H9 (cell line): ENCODE measurements around the gene BARX2. TPM values are rescaled to one million over a fixed set of nuclear protein-coding genes. Genes with fewer than 3 reads are reported as not detected.

Source experiments
- DNase-seq: peaks from one replicate; pipeline ENCODE4 v3.0.0-alpha.2; 2017
- H2AFZ ChIP-seq: one replicate; pipeline ENCODE4 v1.6.1; 2013; ENCODE audit warnings: mild to moderate bottlenecking, low read length, control low read depth, moderate library complexity
- H2AK5ac ChIP-seq: 2 replicates; pipeline ENCODE4 v1.6.1; 2013; ENCODE audit warnings: low read length, control low read depth, mixed read lengths; ENCODE audit not compliant: insufficient read length
- H2BK120ac ChIP-seq: one replicate; pipeline ENCODE4 v1.6.1; 2013; ENCODE audit warnings: low read depth, mild to moderate bottlenecking, low read length, control low read depth, inconsistent platforms; ENCODE audit not compliant: poor library complexity, severe bottlenecking
- H2BK12ac ChIP-seq: 2 replicates; pipeline ENCODE4 v1.6.1; 2013; ENCODE audit warnings: low read length, control low read depth, mixed read lengths, low read depth; ENCODE audit not compliant: insufficient read length
- H2BK15ac ChIP-seq: 2 replicates; pipeline ENCODE4 v1.6.1; 2013; ENCODE audit warnings: low read depth, low read length, control low read depth
- H2BK20ac ChIP-seq: one replicate; pipeline ENCODE4 v1.6.1; 2013; ENCODE audit warnings: low read depth, mild to moderate bottlenecking, low read length, control low read depth, inconsistent platforms; ENCODE audit not compliant: poor library complexity, severe bottlenecking
- H2BK5ac ChIP-seq: 2 replicates; pipeline ENCODE4 v1.6.1; 2013; ENCODE audit warnings: low read length, control low read depth, mixed read lengths; ENCODE audit not compliant: insufficient read length
- H3K14ac ChIP-seq: 2 replicates; pipeline ENCODE4 v1.6.1; 2013; ENCODE audit warnings: low read length, control low read depth; ENCODE audit not compliant: insufficient read depth
- H3K18ac ChIP-seq: 2 replicates; pipeline ENCODE4 v1.6.1; 2013; ENCODE audit warnings: low read depth, mild to moderate bottlenecking, mixed read lengths, low read length, control low read depth; ENCODE audit not compliant: insufficient read length
- H3K23ac ChIP-seq: 2 replicates; pipeline ENCODE4 v1.6.1; 2013; ENCODE audit warnings: low read length, control low read depth, mixed read lengths, low read depth; ENCODE audit not compliant: insufficient read length
- H3K23me2 ChIP-seq: 2 replicates; pipeline ENCODE4 v1.6.1; 2013; ENCODE audit warnings: low read depth, mild to moderate bottlenecking, mixed read lengths, low read length, control low read depth; ENCODE audit not compliant: insufficient read length, poor library complexity, severe bottlenecking
- H3K27ac ChIP-seq: 2 replicates; pipeline ENCODE4 v1.5.1; 2013; ENCODE audit warnings: low read length, control low read depth, mixed read lengths, low read depth; ENCODE audit not compliant: insufficient read length
- H3K27me3 ChIP-seq: 2 replicates; pipeline ENCODE4 v1.6.1; 2013; ENCODE audit warnings: low read length, control low read depth, inconsistent platforms; ENCODE audit not compliant: insufficient read depth
- H3K4ac ChIP-seq: 2 replicates; pipeline ENCODE4 v1.6.1; 2013; ENCODE audit warnings: low read depth, mild to moderate bottlenecking, control low read depth, inconsistent platforms, low read length, moderate library complexity
- H3K4me1 ChIP-seq: 2 replicates; pipeline ENCODE4 v1.6.1; 2013; ENCODE audit warnings: low read length, control low read depth, inconsistent platforms; ENCODE audit not compliant: insufficient read depth
- H3K4me2 ChIP-seq: 2 replicates; pipeline ENCODE4 v1.6.1; 2013; ENCODE audit warnings: low read length, control low read depth, mixed read lengths; ENCODE audit not compliant: insufficient read length, insufficient read depth
- H3K56ac ChIP-seq: 2 replicates; pipeline ENCODE4 v1.6.1; 2013; ENCODE audit warnings: low read depth, mild to moderate bottlenecking, mixed read lengths, low read length, control low read depth; ENCODE audit not compliant: insufficient read length
- H3K79me1 ChIP-seq: 2 replicates; pipeline ENCODE4 v1.6.1; 2013; ENCODE audit warnings: low read depth, mild to moderate bottlenecking, moderate library complexity, low read length, control low read depth, inconsistent platforms; ENCODE audit not compliant: insufficient read depth, poor library complexity, severe bottlenecking
- H3K79me2 ChIP-seq: 2 replicates; pipeline ENCODE4 v1.6.1; 2013; ENCODE audit warnings: low read length, control low read depth, inconsistent platforms; ENCODE audit not compliant: insufficient read depth
- H3K9ac ChIP-seq: 2 replicates; pipeline ENCODE4 v1.6.1; 2013; ENCODE audit warnings: low read length, control low read depth, mixed read lengths; ENCODE audit not compliant: insufficient read length; ENCODE audit errors: extremely low read depth
- H3K9me3 ChIP-seq: one replicate; pipeline ENCODE4 v1.6.1; 2013; ENCODE audit warnings: low read depth, low read length, inconsistent platforms; ENCODE audit not compliant: control insufficient read depth
- H3T11ph ChIP-seq: one replicate; pipeline ENCODE4 v1.6.1; 2013; ENCODE audit warnings: mild to moderate bottlenecking, low read length, control low read depth, inconsistent platforms
- H4K20me1 ChIP-seq: one replicate; pipeline ENCODE4 v1.6.1; 2013; ENCODE audit not compliant: control insufficient read depth, insufficient read length, insufficient read depth
- H4K5ac ChIP-seq: 2 replicates; pipeline ENCODE4 v1.6.1; 2013; ENCODE audit warnings: low read depth, mild to moderate bottlenecking, mixed read lengths, low read length, control low read depth; ENCODE audit not compliant: insufficient read length
- H4K8ac ChIP-seq: replicated peaks from 2 replicates; pipeline ENCODE4 v1.6.1; 2013; ENCODE audit warnings: low read length, control low read depth, mixed read lengths, low read depth; ENCODE audit not compliant: insufficient read length
- H4K91ac ChIP-seq: 2 replicates; pipeline ENCODE4 v1.6.1; 2013; ENCODE audit warnings: low read depth, mild to moderate bottlenecking, moderate library complexity, mixed read lengths, low read length, control low read depth; ENCODE audit not compliant: insufficient read length
- H3K27ac Mint-ChIP-seq, 3 experiments: 2 replicates in 2 of 3; 3 replicates in 1 of 3; pipeline ENCODE4 v1.8.0; 2020 to 2021; ENCODE audit warnings: mixed read lengths in 3 of 3, mild to moderate bottlenecking in 1 of 3, moderate library complexity in 1 of 3
- H3K27me3 Mint-ChIP-seq: 2 replicates; pipeline ENCODE4 v1.8.0; 2021; ENCODE audit warnings: low read depth, mild to moderate bottlenecking, moderate library complexity, mixed read lengths
- H3K36me3 Mint-ChIP-seq, 3 experiments: 2 replicates in 2 of 3; 3 replicates in 1 of 3; pipeline ENCODE4 v1.8.0; 2020 to 2021; ENCODE audit warnings: low read depth in 3 of 3, mixed read lengths in 3 of 3; ENCODE audit not compliant: insufficient read depth in 1 of 3
- H3K4me1 Mint-ChIP-seq, 2 experiments: 2 replicates each; pipeline ENCODE4 v1.8.0; 2020; ENCODE audit warnings: mixed read lengths in 2 of 2
- H3K4me3 Mint-ChIP-seq, 2 experiments: 2 replicates in 1 of 2; 3 replicates in 1 of 2; pipeline ENCODE4 v1.8.0; 2020 to 2021; ENCODE audit warnings: mild to moderate bottlenecking in 2 of 2, mixed read lengths in 2 of 2, moderate library complexity in 1 of 2
- H3K9me3 Mint-ChIP-seq, 2 experiments: 2 replicates in 1 of 2; 3 replicates in 1 of 2; pipeline ENCODE4 v1.8.0; 2020; ENCODE audit warnings: mild to moderate bottlenecking in 2 of 2, mixed read lengths in 2 of 2, moderate library complexity in 1 of 2
- CTCF ChIP-seq: fragments of 200-600 bp; sonication (generic); conservative IDR thresholded peaks from 3 replicates; pipeline ENCODE4 v1.8.0; 2021; ENCODE audit warnings: antibody characterized with exemption, mild to moderate bottlenecking
- whole genome bisulfite sequencing: extraction: QIAGEN DNeasy Blood & Tissue Kit; methylation state at CpG from one replicate; pipeline ENCODE4 v1.1.7; 2013; ENCODE audit warnings: missing lambda C conversion rate, low lambda C conversion rate, mixed read lengths; ENCODE audit not compliant: insufficient read length; ENCODE audit errors: extremely low coverage; 5-methylcytosine and 5-hydroxymethylcytosine counted together
- total RNA-seq: library from RNA; stranded (reverse); gene quantifications from 2 replicates; pipeline ENCODE4 v1.2.1, GENCODE V29; 2021

The BARX2 gene
- total RNA-seq, 1 experiment from 2014 or later = not detected

- Histone ChIP-seq H3K23me2 (no peaks in the 10 kb centered on the region), H3K9ac (no peak overlapping the region)
- no peak overlapping the region for H3K27ac Mint-ChIP-seq
These were observed 82.6 kb downstream of the BARX2 start for GRCh38 chr11:129458278-129458677.

More at GRCh38 chr11:129458278-129458677, 82.6 kb downstream of the BARX2 start:
- Histone ChIP-seq H3K18ac (no peak overlapping the region), H3K79me1 (no peaks in the 10 kb centered on the region), H2BK12ac (no peak overlapping the region), H4K5ac (no peak overlapping the region), H3K23ac (no peak overlapping the region), H3K4me2 (no peak overlapping the region), H4K8ac (no peak overlapping the region), H3K14ac (no peak overlapping the region), H2BK5ac (no peak overlapping the region), H4K91ac (no peak overlapping the region), H2BK20ac (no peak overlapping the region), H3K27ac (no peak overlapping the region), H3K9me3 (no peaks in the 10 kb centered on the region), H4K20me1 (no peaks in the 10 kb centered on the region), H3K4me1 (peaks cover 4% of the 10 kb centered on the region; the same call in 1 of the 2 replicates), H3K56ac (no peak overlapping the region), H2BK15ac (no peak overlapping the region), H2AK5ac (no peak overlapping the region), H2BK120ac (no peak overlapping the region), H3K4ac (no peak overlapping the region), H3K27me3 (no peaks in the 10 kb centered on the region), H3K79me2 (no peaks in the 10 kb centered on the region), H3T11ph (no peak overlapping the region), H2AFZ (no peak overlapping the region)
- peaks cover 5% of the 10 kb centered on the region for H3K27me3 Mint-ChIP-seq
- H3K9me3 Mint-ChIP-seq = peaks cover 4 to 10% of the 10 kb centered on the region in 2 experiments; a peak in 4 of 5 replicates
- H3K4me1 Mint-ChIP-seq = peaks cover 33 to 38% of the 10 kb centered on the region in 2 experiments
- no CpG with 5 or more reads among the region's 3 CpGs for WGBS
- no peak overlapping the region for H3K4me3 Mint-ChIP-seq
- peaks cover 0 to 6% (median 4%) of the 10 kb centered on the region in 3 experiments; a peak in 3 of 7 replicates for H3K36me3 Mint-ChIP-seq
- no peak for DNase-seq
- TF ChIP-seq CTCF = no peak
